GM21786 (cell line): Measurements from ENCODE around the gene SLFN5.
"Not testable (repeated sequence)": the region's sequence is repeated elsewhere in the genome, so short reads cannot be mapped to it uniquely, and the experiment has no call there.

Experiments used
- ATAC-seq: cut with Tn5 transposase; IDR thresholded peaks from one replicate; pipeline ENCODE4 v1.9.1; 2021; ENCODE audit not compliant: unreplicated experiment

SLFN5 gene

GRCh38 chr17:35287286-35287811 lies 44.5 kb downstream of the SLFN5 start:
- ATAC-seq: no peak

DNA sequence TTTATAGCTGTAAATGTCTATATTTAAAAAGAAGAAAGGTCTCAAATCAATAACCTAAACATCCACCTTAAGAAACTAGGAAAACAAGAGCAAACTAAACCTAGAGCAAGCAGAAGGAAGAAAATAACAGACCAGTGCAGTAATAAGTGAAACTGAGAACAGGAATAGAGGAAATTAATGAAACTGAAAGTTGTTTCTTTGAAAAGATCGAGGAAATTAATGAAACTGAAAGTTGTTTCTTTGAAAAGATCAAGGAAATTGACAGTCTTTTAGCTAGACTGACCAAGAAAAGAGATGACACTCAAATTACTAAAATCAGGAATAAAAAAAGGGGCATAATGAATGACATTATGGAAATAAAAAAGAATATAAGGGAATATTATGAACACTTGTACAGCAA lies 46.4 kb downstream of the SLFN5 start:
- no peak for ATAC-seq

DNA sequence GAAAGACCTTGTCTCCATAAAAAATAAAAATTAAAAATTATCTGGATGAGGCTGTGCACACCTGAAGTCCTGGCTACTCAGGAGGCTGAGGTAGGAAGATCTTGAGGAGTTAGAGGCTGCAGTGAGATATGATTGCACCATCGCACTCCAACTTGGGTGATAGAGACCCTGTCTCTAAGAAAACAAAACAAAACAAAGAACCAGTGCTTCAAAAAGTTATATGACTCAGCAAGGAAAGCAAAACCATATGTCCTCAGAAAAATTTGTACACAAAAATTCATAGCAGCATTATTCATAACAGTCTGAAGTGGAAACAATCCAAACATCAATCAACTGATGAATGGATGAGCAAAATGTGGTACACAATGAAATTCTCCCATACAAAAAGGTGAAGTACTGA lies 48.9 kb downstream of the SLFN5 start:
- ATAC-seq: no peak

DNA sequence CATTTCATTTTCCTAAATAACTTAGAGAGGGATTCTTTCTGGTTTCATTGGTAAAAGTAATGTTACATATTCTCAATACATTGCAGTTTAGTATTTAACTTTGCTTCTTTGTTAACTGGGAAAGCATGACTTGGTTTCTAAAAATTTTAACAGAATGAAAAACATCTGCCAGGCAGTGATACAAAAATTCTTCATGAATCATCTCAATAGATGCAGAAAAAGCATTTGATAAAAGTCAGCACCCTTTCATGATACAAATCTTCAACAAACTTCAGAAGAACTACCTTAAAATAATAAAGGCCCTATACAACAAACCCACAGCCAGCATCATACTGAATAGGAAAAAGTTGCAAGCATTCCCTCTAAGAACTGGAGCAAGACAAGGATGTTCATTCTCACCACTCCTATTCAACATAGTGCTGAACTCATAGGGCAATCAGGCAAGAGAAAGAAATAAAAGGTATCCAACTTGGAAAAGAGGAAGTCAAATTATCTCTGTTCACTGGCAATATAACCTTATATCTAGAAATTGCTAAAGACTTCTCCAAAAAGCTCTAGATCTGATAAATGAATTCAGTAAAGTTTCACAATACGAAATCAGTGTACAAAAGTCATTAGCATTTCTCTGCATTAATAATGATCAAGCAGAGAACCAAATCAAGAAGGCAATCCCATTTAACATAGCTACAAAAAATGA lies 50.4 kb downstream of the SLFN5 start:
- ATAC-seq: no peak

DNA sequence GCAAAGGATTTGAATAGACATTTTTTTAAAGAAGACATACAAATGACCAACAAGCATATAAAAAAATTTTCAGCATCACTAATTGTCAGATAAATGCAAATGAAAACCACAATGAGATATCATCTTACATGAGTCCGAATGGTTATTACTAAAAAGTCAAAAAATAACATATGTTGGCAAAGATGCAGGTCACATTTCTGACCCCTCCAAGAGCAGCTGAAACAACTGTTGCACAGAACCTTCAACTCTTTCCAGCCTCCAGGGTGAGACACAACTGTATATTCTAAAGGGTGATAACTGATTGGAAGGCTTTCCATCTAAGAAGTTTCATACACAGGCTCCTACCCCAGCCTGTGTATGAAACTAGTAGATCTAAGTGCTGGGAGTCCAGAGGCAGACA lies 51.9 kb downstream of the SLFN5 start:
- no peak for ATAC-seq

- ATAC-seq: no peak
Measured at GRCh38 chr17:35295686-35296085, 52.8 kb downstream of the SLFN5 start.

DNA sequence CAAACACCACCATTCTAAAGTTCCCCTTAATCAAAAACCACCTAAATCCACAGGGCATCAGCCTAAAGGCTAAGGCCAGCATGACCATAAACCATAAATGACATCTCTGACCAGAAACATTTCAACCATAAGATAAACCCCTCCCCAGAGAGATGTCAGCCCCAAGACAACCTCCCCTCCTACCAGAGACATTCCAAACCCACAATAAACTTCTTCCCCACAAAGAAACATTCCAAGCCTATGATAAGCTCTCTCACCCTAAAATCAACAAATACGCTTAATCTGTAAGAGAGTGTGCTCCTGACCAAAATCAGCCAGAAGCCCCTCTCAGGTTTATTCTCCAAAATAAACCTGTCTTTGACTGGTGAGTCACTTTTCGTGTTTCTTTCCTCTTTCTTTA lies 54.8 kb downstream of the SLFN5 start:
- ATAC-seq: no peak

- ATAC-seq: no peak
Measured at GRCh38 chr17:35298639-35299038, 55.8 kb downstream of the SLFN5 start.

DNA sequence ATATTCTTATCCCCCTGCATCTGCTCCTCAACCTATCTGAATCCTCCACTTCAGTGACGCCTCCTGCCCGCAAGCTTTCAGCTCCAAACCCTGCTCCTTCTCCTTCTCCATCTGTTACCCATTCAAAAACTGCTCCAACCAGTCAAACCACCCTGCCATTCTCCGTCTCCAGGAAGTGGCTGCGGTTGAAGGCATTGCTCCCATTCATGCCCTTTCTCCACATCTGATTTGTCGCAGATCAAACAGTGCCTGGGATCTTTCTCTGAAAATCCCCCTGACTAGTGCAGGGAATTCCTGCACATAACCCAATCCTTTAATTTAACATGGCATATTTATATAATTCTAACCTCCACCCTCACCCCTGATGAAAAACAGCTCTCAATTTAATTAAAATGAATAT lies 56.3 kb downstream of the SLFN5 start:
- ATAC-seq: no peak

- ATAC-seq: not testable (repeated sequence)
Measured at GRCh38 chr17:35309345-35309744, 66.5 kb downstream of the SLFN5 start.

DNA sequence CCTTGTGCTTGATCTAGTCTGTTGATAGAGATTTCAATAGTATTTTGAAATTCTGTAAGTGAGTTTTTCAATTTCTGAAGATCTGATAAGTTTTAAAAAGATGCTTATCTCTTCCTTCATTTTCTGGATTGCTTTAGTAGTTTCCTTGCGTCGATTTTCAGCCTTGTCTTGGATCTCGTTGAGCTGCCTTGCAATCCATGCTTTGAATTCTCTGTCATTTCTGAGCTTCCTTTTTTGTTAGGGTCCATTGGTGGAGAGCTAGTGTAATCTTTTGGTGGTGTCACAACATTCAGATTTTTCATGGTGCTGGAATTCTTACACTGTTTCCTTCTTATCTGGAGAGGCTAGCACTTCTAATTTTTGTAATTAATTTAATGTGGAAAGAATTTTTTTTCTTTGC lies 69.5 kb downstream of the SLFN5 start:
- no peak for ATAC-seq

GRCh38 chr17:35312790-35313711 lies 70.2 kb downstream of the SLFN5 start:
- peak; percentile 65 for ATAC-seq

- no peak for ATAC-seq
Measured at GRCh38 chr17:35313875-35314409, 71.1 kb downstream of the SLFN5 start.

DNA sequence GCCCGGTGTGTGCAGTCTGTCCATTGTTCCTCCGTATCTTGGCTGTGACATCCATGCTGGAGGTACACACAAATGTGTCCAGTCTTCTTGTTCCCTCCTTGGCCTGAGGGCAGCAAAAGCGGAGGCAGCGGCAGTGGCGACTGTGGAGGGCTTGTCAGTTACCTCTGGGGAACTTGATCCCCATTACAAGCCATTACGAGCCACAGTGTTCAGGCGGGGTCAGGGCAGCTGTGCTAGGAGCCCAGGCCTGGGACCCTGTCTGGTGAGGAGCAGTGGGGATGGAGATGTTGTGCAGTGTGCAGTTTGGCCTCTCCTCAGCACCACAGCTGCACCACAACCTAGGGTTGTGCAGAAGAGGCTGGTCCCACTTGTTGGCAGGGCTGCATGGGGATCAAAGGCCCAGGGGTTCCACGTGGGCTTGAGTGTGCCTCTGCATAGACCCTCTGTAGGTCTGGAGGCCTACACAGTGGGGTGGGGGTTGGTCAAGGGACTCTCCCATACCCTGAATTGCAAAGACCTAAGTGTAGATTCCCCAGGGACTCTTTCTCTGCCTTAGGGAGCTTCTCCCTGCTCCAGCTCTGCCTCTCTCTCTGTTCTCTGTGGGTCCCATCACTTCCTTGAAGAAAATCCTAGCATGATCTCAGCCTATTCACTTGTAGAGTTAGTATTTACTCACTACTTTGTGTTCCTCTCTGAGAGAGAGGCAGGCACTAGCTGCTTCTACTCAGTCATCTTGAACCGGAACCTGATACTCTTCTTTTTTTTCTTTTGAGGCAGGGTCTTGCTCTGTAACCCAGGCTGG lies 71.7 kb downstream of the SLFN5 start:
- no peak for ATAC-seq

DNA sequence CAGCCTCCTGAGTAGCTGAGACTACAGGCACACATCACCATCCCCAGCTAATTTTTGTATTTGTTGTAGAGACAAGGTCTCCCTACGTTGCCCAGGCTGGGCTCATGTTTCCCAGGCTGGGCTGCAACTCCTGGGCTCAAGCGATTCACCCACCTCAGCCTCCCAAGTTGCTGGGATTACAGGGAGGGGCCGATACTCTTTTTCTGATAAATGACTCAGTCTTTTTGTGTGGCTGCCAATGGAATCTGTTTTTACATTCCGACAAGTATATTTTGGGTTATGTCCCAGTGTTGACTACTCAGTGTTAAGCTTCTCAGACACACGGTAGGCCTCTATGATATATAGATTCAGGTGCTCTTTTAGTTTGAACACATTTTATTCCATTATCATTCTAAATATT lies 72.4 kb downstream of the SLFN5 start:
- no peak for ATAC-seq

DNA sequence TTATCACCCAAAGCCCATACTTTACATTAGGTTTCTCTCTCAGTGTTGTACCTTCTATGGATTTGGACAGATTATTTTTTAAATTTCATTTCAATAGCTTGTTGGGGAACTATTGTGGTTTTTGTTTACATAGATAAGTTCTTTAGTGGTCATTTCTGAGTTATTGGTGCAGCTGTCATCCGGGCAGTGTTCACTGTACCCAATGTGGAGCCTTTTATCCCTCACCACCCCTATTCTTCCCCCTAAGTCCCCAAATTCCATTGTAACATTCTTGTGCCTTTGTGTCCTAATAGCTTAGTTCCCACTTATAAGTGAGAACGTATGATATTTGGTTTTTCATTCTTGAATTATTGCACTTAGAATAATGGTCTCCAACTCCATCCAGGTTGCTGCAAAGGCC lies 73.1 kb downstream of the SLFN5 start:
- no peak for ATAC-seq

GRCh38 chr17:35322749-35323148 lies 79.9 kb downstream of the SLFN5 start:
- no peak for ATAC-seq
